HepG2 (cell line): ENCODE measurements around the gene BCAS3. TPM values are rescaled to one million over a fixed set of nuclear protein-coding genes. Genes with fewer than 3 reads are reported as not detected.

Experiments
- CEBPB ChIP-seq: IDR thresholded peaks from 2 replicates; pipeline ENCODE4 v1.6.1; 2011; ENCODE audit warnings: low read depth, low read length, improper control_type of control experiment, borderline replicate concordance
- CENPX ChIP-seq: sonication (generic); formaldehyde crosslinking; IDR thresholded peaks from 2 replicates; pipeline ENCODE4 v1.9.0; 2021; ENCODE audit warnings: mild to moderate bottlenecking, missing genetic modification reagents, moderate library complexity
- FOXM1 ChIP-seq: sonication (generic); formaldehyde crosslinking; IDR thresholded peaks from 2 replicates; pipeline ENCODE4 v1.5.0; 2020; ENCODE audit warnings: missing genetic modification reagents
- FOXP1 ChIP-seq, 2 experiments: fragments of 450-650 bp in 1 of 2; IDR thresholded peaks; 2 replicates each; pipeline ENCODE4 v1.6.1; 2017 to 2018; ENCODE audit warnings: antibody characterized with exemption in 1 of 2
- GABPA ChIP-seq, 2 experiments: IDR thresholded peaks; 2 replicates each; pipeline ENCODE4 v1.6.1; 2011 to 2016; ENCODE audit warnings: low read depth in 2 of 2, low read length in 1 of 2, missing biosample characterization in 1 of 2, missing genetic modification characterization in 1 of 2
- HOXA3 ChIP-seq: sonication (generic); formaldehyde crosslinking; IDR thresholded peaks from 2 replicates; pipeline ENCODE4 v1.5.0; 2020; ENCODE audit warnings: missing genetic modification reagents
- JDP2 ChIP-seq: sonication (generic); formaldehyde crosslinking; IDR thresholded peaks from 2 replicates; pipeline ENCODE4 v1.8.1; 2022; ENCODE audit warnings: missing genetic modification reagents, borderline replicate concordance
- LRRFIP1 ChIP-seq: sonication (generic); formaldehyde crosslinking; conservative IDR thresholded peaks from 2 replicates; pipeline ENCODE4 v1.4.0; 2020; ENCODE audit warnings: missing genetic modification reagents
- NR2F2 ChIP-seq: IDR thresholded peaks from 2 replicates; pipeline ENCODE4 v1.6.1; 2012; ENCODE audit warnings: low read depth, inconsistent platforms, borderline replicate concordance
- POLR2AphosphoS5 ChIP-seq: IDR thresholded peaks from 2 replicates; pipeline ENCODE4 v1.6.1; 2012; ENCODE audit warnings: low read depth, low read length
- RELA ChIP-seq: sonication (generic); formaldehyde crosslinking; IDR thresholded peaks from 2 replicates; pipeline ENCODE4 v1.4.0; 2020; ENCODE audit warnings: missing genetic modification reagents
- RFXANK ChIP-seq: IDR thresholded peaks from 2 replicates; pipeline ENCODE4 v1.6.1; 2016
- SNAPC2 ChIP-seq: sonication (generic); formaldehyde crosslinking; IDR thresholded peaks from 2 replicates; pipeline ENCODE4 v1.8.1; 2022; ENCODE audit warnings: mild to moderate bottlenecking, missing genetic modification reagents
- ZFP41 ChIP-seq: sonication (generic); formaldehyde crosslinking; IDR thresholded peaks from 2 replicates; pipeline ENCODE4 v1.4.0; 2020; ENCODE audit warnings: mild to moderate bottlenecking, missing genetic modification reagents, borderline replicate concordance
- ZMYM3 ChIP-seq: sonication (generic); formaldehyde crosslinking; IDR thresholded peaks from 2 replicates; pipeline ENCODE4 v1.5.1; 2020; ENCODE audit warnings: mild to moderate bottlenecking, missing genetic modification reagents
- ZNF101 ChIP-seq: sonication (generic); formaldehyde crosslinking; IDR thresholded peaks from 2 replicates; pipeline ENCODE4 v1.4.0; 2020; ENCODE audit warnings: mild to moderate bottlenecking, low read depth, missing genetic modification reagents, borderline replicate concordance
- ZNF225 ChIP-seq: sonication (generic); formaldehyde crosslinking; IDR thresholded peaks from 2 replicates; pipeline ENCODE4 v1.4.0; 2020; ENCODE audit warnings: mild to moderate bottlenecking, missing genetic modification reagents
- ZNF615 ChIP-seq: sonication (generic); formaldehyde crosslinking; IDR thresholded peaks from 2 replicates; pipeline ENCODE4 v1.5.0; 2020; ENCODE audit warnings: mild to moderate bottlenecking, missing genetic modification reagents, borderline replicate concordance
- ZSCAN20 ChIP-seq: sonication (generic); formaldehyde crosslinking; IDR thresholded peaks from 2 replicates; pipeline ENCODE4 v1.4.0; 2020; ENCODE audit warnings: missing genetic modification reagents, mild to moderate bottlenecking, borderline replicate concordance
- ZSCAN21 ChIP-seq: sonication (generic); formaldehyde crosslinking; IDR thresholded peaks from 2 replicates; pipeline ENCODE4 v1.8.0; 2022; ENCODE audit warnings: mild to moderate bottlenecking, missing genetic modification reagents, moderate library complexity, borderline replicate concordance
- polyA plus RNA-seq, 8 experiments: library from polyadenylated mRNA; depleted of rRNA in 3 of 8; stranded (reverse) in 7 of 8; unstranded in 1 of 8; fragments of >200 nt; fragmentation: Illumina TruSeq in 4 of 8; extraction: Trizol in 4 of 8; gene quantifications; 2 replicates each; pipeline versions ENCODE4 v1.2.1 to v1.2.3, GENCODE V29; 2011 to 2016; ENCODE audit warnings: low read depth in 4 of 8, missing spikeins in 1 of 8, mixed read lengths in 1 of 8; ENCODE audit not compliant: insufficient read depth in 1 of 8
- total RNA-seq, 5 experiments: library from RNA; depleted of rRNA; stranded (reverse); fragments of >200 nt; fragmentation: Illumina TruSeq; extraction: Trizol; gene quantifications; 2 replicates each; pipeline ENCODE4 v1.2.3, GENCODE V29; 2016; ENCODE audit warnings: low read depth in 1 of 5
- TF ChIP-seq, protein P1 (sequence below), 2 experiments: sonication (generic) in 1 of 2; formaldehyde crosslinking in 1 of 2; IDR thresholded peaks; 2 replicates each; pipeline versions ENCODE4 v1.4.0 to v1.6.1; 2018 to 2020; ENCODE audit warnings: missing genetic modification reagents in 2 of 2, borderline replicate concordance in 1 of 2, low read depth in 1 of 2, mild to moderate bottlenecking in 1 of 2, missing biosample characterization in 1 of 2
- TF ChIP-seq, protein P2 (sequence below): sonication (generic); formaldehyde crosslinking; conservative IDR thresholded peaks from 2 replicates; pipeline ENCODE4 v1.8.1; 2023; ENCODE audit warnings: missing genetic modification reagents
- TF ChIP-seq, protein P3 (sequence below): fragments of 450-650 bp; IDR thresholded peaks from 2 replicates; pipeline ENCODE4 v1.6.1; 2017

BCAS3 gene
- total and polyA plus RNA-seq, 2 of the 13 experiments (the other 11 are each of a cell fraction or from before 2014, with no cell fraction given) = 10.7 to 11.2 TPM

- TF ChIP-seq, protein P1, sequence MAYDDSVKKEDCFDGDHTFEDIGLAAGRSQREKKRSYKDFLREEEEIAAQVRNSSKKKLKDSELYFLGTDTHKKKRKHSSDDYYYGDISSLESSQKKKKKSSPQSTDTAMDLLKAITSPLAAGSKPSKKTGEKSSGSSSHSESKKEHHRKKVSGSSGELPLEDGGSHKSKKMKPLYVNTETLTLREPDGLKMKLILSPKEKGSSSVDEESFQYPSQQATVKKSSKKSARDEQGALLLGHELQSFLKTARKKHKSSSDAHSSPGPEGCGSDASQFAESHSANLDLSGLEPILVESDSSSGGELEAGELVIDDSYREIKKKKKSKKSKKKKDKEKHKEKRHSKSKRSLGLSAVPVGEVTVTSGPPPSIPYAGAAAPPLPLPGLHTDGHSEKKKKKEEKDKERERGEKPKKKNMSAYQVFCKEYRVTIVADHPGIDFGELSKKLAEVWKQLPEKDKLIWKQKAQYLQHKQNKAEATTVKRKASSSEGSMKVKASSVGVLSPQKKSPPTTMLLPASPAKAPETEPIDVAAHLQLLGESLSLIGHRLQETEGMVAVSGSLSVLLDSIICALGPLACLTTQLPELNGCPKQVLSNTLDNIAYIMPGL (CRISPR knock-in tag; IDR thresholded peaks at IDR 0.05; ENCODE audit: borderline replicate concordance in 1 of 2, low read depth in 1 of 2) = peak in 1 of 2 experiments; percentile 84; a peak in 3 of 4 replicates
- no peak for TF ChIP-seq FOXM1 (CRISPR knock-in tag)
- no peak for TF ChIP-seq JDP2 (CRISPR knock-in tag)
- TF ChIP-seq CENPX (CRISPR knock-in tag) = no peak
- TF ChIP-seq ZNF225 (CRISPR knock-in tag) = no peak; the same call in 1 of the 2 replicates
- TF ChIP-seq GABPA (IDR thresholded peaks at IDR 0.05; ENCODE audit: low read depth, low read length) = peak; percentile 80
- TF ChIP-seq GABPA (CRISPR knock-in tag; IDR thresholded peaks at IDR 0.05; ENCODE audit: low read depth) = peak; percentile 91
- peak; percentile 90 for TF ChIP-seq POLR2AphosphoS5
- no peak for TF ChIP-seq CEBPB
- TF ChIP-seq RFXANK (CRISPR knock-in tag) = no peak; the same call in none of the 2 replicates
- no peak for TF ChIP-seq ZSCAN21 (CRISPR knock-in tag)
- TF ChIP-seq, protein P2, sequence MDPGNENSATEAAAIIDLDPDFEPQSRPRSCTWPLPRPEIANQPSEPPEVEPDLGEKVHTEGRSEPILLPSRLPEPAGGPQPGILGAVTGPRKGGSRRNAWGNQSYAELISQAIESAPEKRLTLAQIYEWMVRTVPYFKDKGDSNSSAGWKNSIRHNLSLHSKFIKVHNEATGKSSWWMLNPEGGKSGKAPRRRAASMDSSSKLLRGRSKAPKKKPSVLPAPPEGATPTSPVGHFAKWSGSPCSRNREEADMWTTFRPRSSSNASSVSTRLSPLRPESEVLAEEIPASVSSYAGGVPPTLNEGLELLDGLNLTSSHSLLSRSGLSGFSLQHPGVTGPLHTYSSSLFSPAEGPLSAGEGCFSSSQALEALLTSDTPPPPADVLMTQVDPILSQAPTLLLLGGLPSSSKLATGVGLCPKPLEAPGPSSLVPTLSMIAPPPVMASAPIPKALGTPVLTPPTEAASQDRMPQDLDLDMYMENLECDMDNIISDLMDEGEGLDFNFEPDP (CRISPR knock-in tag) = no peak
- peak; percentile 92 for TF ChIP-seq SNAPC2 (CRISPR knock-in tag)
- TF ChIP-seq, protein P3, sequence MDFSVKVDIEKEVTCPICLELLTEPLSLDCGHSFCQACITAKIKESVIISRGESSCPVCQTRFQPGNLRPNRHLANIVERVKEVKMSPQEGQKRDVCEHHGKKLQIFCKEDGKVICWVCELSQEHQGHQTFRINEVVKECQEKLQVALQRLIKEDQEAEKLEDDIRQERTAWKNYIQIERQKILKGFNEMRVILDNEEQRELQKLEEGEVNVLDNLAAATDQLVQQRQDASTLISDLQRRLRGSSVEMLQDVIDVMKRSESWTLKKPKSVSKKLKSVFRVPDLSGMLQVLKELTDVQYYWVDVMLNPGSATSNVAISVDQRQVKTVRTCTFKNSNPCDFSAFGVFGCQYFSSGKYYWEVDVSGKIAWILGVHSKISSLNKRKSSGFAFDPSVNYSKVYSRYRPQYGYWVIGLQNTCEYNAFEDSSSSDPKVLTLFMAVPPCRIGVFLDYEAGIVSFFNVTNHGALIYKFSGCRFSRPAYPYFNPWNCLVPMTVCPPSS = no peak
- TF ChIP-seq FOXP1 (IDR thresholded peaks at IDR 0.05) = no peak
- TF ChIP-seq FOXP1 (CRISPR knock-in tag; IDR thresholded peaks at IDR 0.05) = peak; percentile 60; the same call in 1 of the 2 replicates
- TF ChIP-seq ZFP41 (CRISPR knock-in tag) = no peak
- TF ChIP-seq ZSCAN20 (CRISPR knock-in tag) = no peak
- TF ChIP-seq ZNF615 (CRISPR knock-in tag) = 0 out of 2 replicates have a peak, but pooled peaks have one; percentile 48
- TF ChIP-seq LRRFIP1 (CRISPR knock-in tag) = no peak
- no peak for TF ChIP-seq ZMYM3 (CRISPR knock-in tag)
- peak; percentile 49 for TF ChIP-seq HOXA3 (CRISPR knock-in tag)
- no peak for TF ChIP-seq ZNF101
- TF ChIP-seq NR2F2 = 0 out of 2 replicates have a peak, but pooled peaks have one; percentile 15
- TF ChIP-seq RELA (CRISPR knock-in tag) = no peak
Measured at GRCh38 chr17:60677308-60678117, at the start of gene BCAS3 (continued).
